Mesenchymal stem cell (in vitro differentiated cells and primary cell): ENCODE measurements around the gene C4orf50.

Experiments
- DNase-seq: peaks from one replicate; pipeline ENCODE4 v3.0.0-alpha.2; 2013
- H2AFZ ChIP-seq: one replicate; pipeline ENCODE4 v1.6.1; 2013; ENCODE audit warnings: low read depth, mild to moderate bottlenecking, control low read depth, inconsistent platforms, low read length, moderate library complexity
- H2AK5ac ChIP-seq: 2 replicates; pipeline ENCODE4 v1.6.1; 2013; ENCODE audit warnings: low read length, moderate library complexity, mild to moderate bottlenecking, inconsistent platforms; ENCODE audit not compliant: severe bottlenecking
- H2BK120ac ChIP-seq: one replicate; pipeline ENCODE4 v1.6.1; 2013; ENCODE audit warnings: low read depth, mild to moderate bottlenecking, inconsistent platforms, low read length, moderate library complexity
- H2BK12ac ChIP-seq, 2 experiments: one replicate each; pipeline ENCODE4 v1.6.1; 2013; ENCODE audit warnings: inconsistent platforms in 2 of 2, low read length in 2 of 2, mild to moderate bottlenecking in 2 of 2, moderate library complexity in 2 of 2, control low read depth in 1 of 2
- H2BK15ac ChIP-seq: one replicate; pipeline ENCODE4 v1.6.1; 2013; ENCODE audit warnings: mild to moderate bottlenecking, low read depth, inconsistent platforms; ENCODE audit not compliant: poor library complexity, severe bottlenecking
- H2BK5ac ChIP-seq: 2 replicates; pipeline ENCODE4 v1.6.1; 2013; ENCODE audit warnings: low read depth, mild to moderate bottlenecking, low read length, control low read depth, inconsistent platforms; ENCODE audit not compliant: poor library complexity, severe bottlenecking
- H3K14ac ChIP-seq, 2 experiments: one replicate each; pipeline ENCODE4 v1.6.1; 2013; ENCODE audit warnings: inconsistent platforms in 2 of 2, low read length in 2 of 2, control low read depth in 1 of 2, mild to moderate bottlenecking in 1 of 2, moderate library complexity in 1 of 2
- H3K18ac ChIP-seq, 2 experiments: one replicate each; pipeline ENCODE4 v1.6.1; 2013; ENCODE audit warnings: inconsistent platforms in 2 of 2, low read length in 2 of 2, control low read depth in 1 of 2, low read depth in 1 of 2, mild to moderate bottlenecking in 1 of 2
- H3K23ac ChIP-seq, 2 experiments: one replicate each; pipeline ENCODE4 v1.6.1; 2013; ENCODE audit warnings: inconsistent platforms in 2 of 2, low read length in 2 of 2, mild to moderate bottlenecking in 2 of 2, moderate library complexity in 2 of 2, control low read depth in 1 of 2
- H3K27ac ChIP-seq: 2 replicates; pipeline ENCODE4 v1.5.1; 2013; ENCODE audit warnings: mild to moderate bottlenecking, moderate library complexity, low read length, control low read depth, inconsistent platforms; ENCODE audit not compliant: poor library complexity, severe bottlenecking
- H3K27me3 ChIP-seq, 2 experiments: 2 replicates each; pipeline versions ENCODE4 v1.6.1 to v1.7.0; 2013; ENCODE audit warnings: low read length in 2 of 2, mild to moderate bottlenecking in 2 of 2, moderate library complexity in 2 of 2, control low read depth in 1 of 2, inconsistent platforms in 1 of 2; ENCODE audit not compliant: control insufficient read depth in 1 of 2, insufficient read depth in 1 of 2
- H3K36me3 ChIP-seq, 2 experiments: 2 replicates each; pipeline versions ENCODE4 v1.6.1 to v1.7.0; 2013; ENCODE audit warnings: low read length in 2 of 2, control low read depth in 1 of 2, inconsistent platforms in 1 of 2, low read depth in 1 of 2, mild to moderate bottlenecking in 1 of 2; ENCODE audit not compliant: insufficient read depth in 2 of 2, control insufficient read depth in 1 of 2
- H3K4ac ChIP-seq, 2 experiments: one replicate each; pipeline ENCODE4 v1.6.1; 2013; ENCODE audit warnings: inconsistent platforms in 2 of 2, low read length in 2 of 2, mild to moderate bottlenecking in 2 of 2, moderate library complexity in 2 of 2, control low read depth in 1 of 2, low read depth in 1 of 2
- H3K4me1 ChIP-seq: 2 replicates; pipeline ENCODE4 v1.6.1; 2013; ENCODE audit warnings: low read depth, low read length, control low read depth; ENCODE audit not compliant: control insufficient read depth, insufficient read depth
- H3K4me2 ChIP-seq: 2 replicates; pipeline ENCODE4 v1.6.1; 2013; ENCODE audit warnings: low read length, mild to moderate bottlenecking, inconsistent platforms; ENCODE audit not compliant: poor library complexity, severe bottlenecking
- H3K4me3 ChIP-seq, 2 experiments: 2 replicates each; pipeline versions ENCODE4 v1.5.1 to v1.7.0; 2013; ENCODE audit warnings: low read length in 2 of 2, mild to moderate bottlenecking in 2 of 2, control low read depth in 1 of 2, low read depth in 1 of 2; ENCODE audit not compliant: insufficient read depth in 1 of 2
- H3K79me1 ChIP-seq: replicated peaks from 2 replicates; pipeline ENCODE4 v1.6.1; 2013; ENCODE audit warnings: mild to moderate bottlenecking, control low read depth, low read length, inconsistent platforms; ENCODE audit not compliant: poor library complexity, severe bottlenecking
- H3K9ac ChIP-seq: 2 replicates; pipeline ENCODE4 v1.7.0; 2013; ENCODE audit warnings: mild to moderate bottlenecking, low read length, moderate library complexity
- H3K9me3 ChIP-seq: 2 replicates; pipeline ENCODE4 v1.7.0; 2013; ENCODE audit warnings: mild to moderate bottlenecking, low read length; ENCODE audit not compliant: control insufficient read depth
- H4K8ac ChIP-seq: one replicate; pipeline ENCODE4 v1.6.1; 2013; ENCODE audit warnings: inconsistent platforms, mild to moderate bottlenecking, low read length, moderate library complexity
- H4K91ac ChIP-seq: one replicate; pipeline ENCODE4 v1.6.1; 2013; ENCODE audit warnings: mild to moderate bottlenecking, low read length, inconsistent platforms
- WGBS: methylation state at CpG from one replicate; pipeline ENCODE4 v1.1.7; 2013; ENCODE audit warnings: mixed read lengths; 5-methylcytosine and 5-hydroxymethylcytosine counted together

C4orf50 gene

GRCh38 chr4:5955856-5956255 is 62.4 kb downstream of the C4orf50 start:
- H2BK12ac ChIP-seq: no peak overlapping the region
- no peaks in the 10 kb centered on the region for H3K79me1 ChIP-seq
- no peak overlapping the region for H3K18ac ChIP-seq
- H3K4ac ChIP-seq: no peak overlapping the region
- no peak overlapping the region for H2AFZ ChIP-seq
- DNase-seq: no peak
- no peak overlapping the region for H4K91ac ChIP-seq
- no peak overlapping the region for H4K8ac ChIP-seq
- H3K14ac ChIP-seq: no peak overlapping the region
- H2BK15ac ChIP-seq: no peak overlapping the region
- H3K23ac ChIP-seq: no peak overlapping the region
- H3K36me3 ChIP-seq: no peaks in the 10 kb centered on the region
- no peak overlapping the region for H3K4me3 ChIP-seq
- no peak overlapping the region for H3K27ac ChIP-seq
- H3K4me1 ChIP-seq: peaks cover 3% of the 10 kb centered on the region
- peaks cover 4 to 93% of the 10 kb centered on the region in 2 experiments for H3K27me3 ChIP-seq
- no peak overlapping the region for H2BK120ac ChIP-seq
- H2BK5ac ChIP-seq: no peak overlapping the region
- WGBS: 68% methylated on average over 1 of the region's 4 CpGs
- no peak overlapping the region for H3K4me2 ChIP-seq
- no peak overlapping the region for H3K9ac ChIP-seq
- H2AK5ac ChIP-seq: no peak overlapping the region
- H3K9me3 ChIP-seq: no peaks in the 10 kb centered on the region

- H4K91ac ChIP-seq: no peak overlapping the region
- H3K27ac ChIP-seq: no peak overlapping the region
- no peak overlapping the region for H2AFZ ChIP-seq
- H2BK5ac ChIP-seq: no peak overlapping the region
- H3K9ac ChIP-seq: no peak overlapping the region
- no peaks in the 10 kb centered on the region for H3K36me3 ChIP-seq
- H3K4me1 ChIP-seq: peaks cover 3% of the 10 kb centered on the region
- no peak for DNase-seq
- no peak overlapping the region for H2BK12ac ChIP-seq
- no peak overlapping the region for H2BK120ac ChIP-seq
- no peak overlapping the region for H3K4me2 ChIP-seq
- H3K14ac ChIP-seq: no peak overlapping the region
- no peak overlapping the region for H3K4ac ChIP-seq
- no peaks in the 10 kb centered on the region for H3K79me1 ChIP-seq
- H2BK15ac ChIP-seq: no peak overlapping the region
- no peak overlapping the region for H2AK5ac ChIP-seq
- H3K18ac ChIP-seq: no peak overlapping the region
- no peaks in the 10 kb centered on the region for H3K9me3 ChIP-seq
- H3K27me3 ChIP-seq: peaks cover 4 to 93% of the 10 kb centered on the region in 2 experiments
- no peak overlapping the region for H4K8ac ChIP-seq
- H3K23ac ChIP-seq: no peak overlapping the region
- 71% methylated on average over 16 of the region's 18 CpGs for WGBS
- no peak overlapping the region for H3K4me3 ChIP-seq
These were observed 62.9 kb downstream of the C4orf50 start for GRCh38 chr4:5955201-5955821.

- Histone ChIP-seq H3K4me3 (no peak overlapping the region), H3K36me3 (no peaks in the 10 kb centered on the region), H3K18ac (no peak overlapping the region), H4K91ac (no peak overlapping the region), H2AK5ac (no peak overlapping the region), H3K4ac (no peak overlapping the region), H3K79me1 (no peaks in the 10 kb centered on the region), H3K27me3 (peaks cover 4 to 82% of the 10 kb centered on the region in 2 experiments), H2BK15ac (no peak overlapping the region), H4K8ac (no peak overlapping the region), H3K4me1 (peaks cover 3% of the 10 kb centered on the region), H3K9me3 (peaks cover 3% of the 10 kb centered on the region), H2BK120ac (no peak overlapping the region), H3K9ac (no peak overlapping the region), H3K27ac (no peak overlapping the region), H3K23ac (no peak overlapping the region), H3K14ac (no peak overlapping the region), H3K4me2 (no peak overlapping the region), H2BK5ac (no peak overlapping the region), H2BK12ac (no peak overlapping the region), H2AFZ (no peak overlapping the region)
- WGBS: 78% methylated on average over 11 of the region's 11 CpGs
- no peak for DNase-seq
These were observed 64.0 kb downstream of the C4orf50 start for GRCh38 chr4:5954056-5954760.

GRCh38 chr4:5952975-5953951 is 65.0 kb downstream of the C4orf50 start:
- Histone ChIP-seq H3K4me3 (no peak overlapping the region), H2AFZ (no peak overlapping the region), H2AK5ac (no peak overlapping the region), H3K79me1 (no peaks in the 10 kb centered on the region), H3K4me2 (no peak overlapping the region), H3K14ac (no peak overlapping the region), H3K4me1 (peaks cover 3% of the 10 kb centered on the region), H3K9ac (no peak overlapping the region), H3K23ac (no peak overlapping the region), H2BK15ac (no peak overlapping the region), H4K8ac (no peak overlapping the region), H2BK120ac (no peak overlapping the region), H4K91ac (no peak overlapping the region), H3K27me3 (peaks cover 4 to 73% of the 10 kb centered on the region in 2 experiments), H2BK12ac (no peak overlapping the region), H3K27ac (no peak overlapping the region), H3K36me3 (no peaks in the 10 kb centered on the region), H3K4ac (no peak overlapping the region), H3K18ac (no peak overlapping the region), H3K9me3 (peaks cover 4% of the 10 kb centered on the region), H2BK5ac (no peak overlapping the region)
- DNase-seq: no peak
- 76% methylated on average over 13 of the region's 13 CpGs for WGBS
